Mesangial cell (primary cell): Measurements from ENCODE around the gene CDC42EP3. TPM values are rescaled to one million over a fixed set of nuclear protein-coding genes. Genes with fewer than 3 reads are reported as not detected.

ENCODE experiments used
- total RNA-seq: library from RNA; depleted of rRNA; stranded (reverse); fragments of >200 nt; gene quantifications from 2 replicates; pipeline ENCODE4 v1.2.3, GENCODE V29; 2015

The CDC42EP3 gene, protein sequence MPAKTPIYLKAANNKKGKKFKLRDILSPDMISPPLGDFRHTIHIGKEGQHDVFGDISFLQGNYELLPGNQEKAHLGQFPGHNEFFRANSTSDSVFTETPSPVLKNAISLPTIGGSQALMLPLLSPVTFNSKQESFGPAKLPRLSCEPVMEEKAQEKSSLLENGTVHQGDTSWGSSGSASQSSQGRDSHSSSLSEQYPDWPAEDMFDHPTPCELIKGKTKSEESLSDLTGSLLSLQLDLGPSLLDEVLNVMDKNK
- 77.6 and 81.1 TPM in 2 replicates for total RNA-seq

GRCh38 chr2:37671009-37671815 lies at the start of gene CDC42EP3:
TSS of gene CDC42EP3 (minus strand) at chr2:37671642. CDS start at chr2:37646587, 25,055 bp downstream.

